Activated B cell treated with CpG ODN at 0.5 μM for 24 hours (primary cell): ENCODE results near the gene GALNT2. TPM values are rescaled to one million over a fixed set of nuclear protein-coding genes. Genes with fewer than 3 reads are reported as not detected.

ENCODE experiments used
- ATAC-seq: fragments of 200-7000 bp; cut with Tn5 transposase; one replicate; pipeline ENCODE4 v1.10.0; 2021; ENCODE audit warnings: low read depth, mild to moderate bottlenecking, moderate library complexity
- CTCF ChIA-PET: fragments of 350-600 bp; sonication (Branson Sonifier 250); formaldehyde crosslinking; loops from one replicate; lab custom pipeline; 2021; ENCODE audit warnings: antibody characterized with exemption; lab: Charles Lee
- POLR2A ChIA-PET: fragments of 350-600 bp; sonication (Branson Sonifier 250); formaldehyde crosslinking; loops from one replicate; lab custom pipeline; 2021; ENCODE audit warnings: antibody characterized with exemption; lab: Charles Lee
- DNase-seq: peaks from one replicate; pipeline ENCODE4 v3.0.0; 2022
- H3K27ac Mint-ChIP-seq: one replicate; pipeline ENCODE4 v1.8.0; 2020; ENCODE audit warnings: mixed read lengths
- H3K27me3 Mint-ChIP-seq: one replicate; pipeline ENCODE4 v1.8.0; 2021; ENCODE audit warnings: mixed read lengths
- H3K36me3 Mint-ChIP-seq: one replicate; pipeline ENCODE4 v1.8.0; 2021; ENCODE audit warnings: low read depth, mixed read lengths
- H3K4me1 Mint-ChIP-seq: one replicate; pipeline ENCODE4 v1.8.0; 2021; ENCODE audit warnings: mixed read lengths
- H3K4me3 Mint-ChIP-seq: one replicate; pipeline ENCODE4 v1.8.0; 2020; ENCODE audit warnings: mild to moderate bottlenecking, mixed read lengths
- H3K9me3 Mint-ChIP-seq: one replicate; pipeline ENCODE4 v1.8.0; 2020; ENCODE audit warnings: mixed read lengths
- CTCF ChIP-seq: fragments of 200-600 bp; IDR thresholded peaks from one replicate; pipeline ENCODE4 v1.8.0; 2022; ENCODE audit warnings: antibody characterized with exemption, mild to moderate bottlenecking
- intact Hi-C: fragments of 100-400 bp; cut with micrococcal nuclease; formaldehyde crosslinking; loops from one replicate; pipeline ENCODE4 v1.15.1; 2024
- total RNA-seq: library from RNA; stranded (reverse); gene quantifications from 2 replicates; pipeline ENCODE4 v1.2.3, GENCODE V29; 2022

GALNT2 gene
- total RNA-seq, 1 donor from 2014 or later, result 108 TPM

DNA sequence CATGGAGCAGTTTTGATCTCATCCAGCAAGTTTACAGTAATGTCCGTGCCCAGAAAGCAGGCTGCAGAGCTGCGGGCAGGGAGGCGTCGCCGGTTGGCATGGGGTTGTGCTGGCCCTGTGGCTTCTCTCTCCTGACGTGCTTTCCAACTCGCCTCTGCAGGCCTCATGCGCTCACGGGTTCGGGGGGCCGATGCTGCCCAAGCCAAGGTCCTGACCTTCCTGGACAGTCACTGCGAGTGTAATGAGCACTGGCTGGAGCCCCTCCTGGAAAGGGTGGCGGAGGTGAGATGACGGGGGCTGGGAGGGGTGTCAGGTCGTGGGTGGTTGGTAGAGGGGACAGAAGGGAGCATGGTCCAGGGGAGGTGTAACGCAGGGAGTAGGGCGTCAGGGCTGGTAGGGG, 176.1 kb downstream of the GALNT2 start:
- H3K27ac Mint-ChIP-seq, result no peak overlapping the region
- ChIA-PET CTCF (no interaction called here), POLR2A (no interaction called here)
- DNase-seq, result no peak
- no peaks in the 10 kb centered on the region for H3K27me3 Mint-ChIP-seq
- peaks cover 12% of the 10 kb centered on the region for H3K4me1 Mint-ChIP-seq
- no peak for ATAC-seq
- intact Hi-C loops, result no loop called here
- peaks cover 5% of the 10 kb centered on the region for H3K9me3 Mint-ChIP-seq
- no peak overlapping the region for H3K4me3 Mint-ChIP-seq
- no peak for TF ChIP-seq CTCF
- H3K36me3 Mint-ChIP-seq, result peaks cover 89% of the 10 kb centered on the region

DNA sequence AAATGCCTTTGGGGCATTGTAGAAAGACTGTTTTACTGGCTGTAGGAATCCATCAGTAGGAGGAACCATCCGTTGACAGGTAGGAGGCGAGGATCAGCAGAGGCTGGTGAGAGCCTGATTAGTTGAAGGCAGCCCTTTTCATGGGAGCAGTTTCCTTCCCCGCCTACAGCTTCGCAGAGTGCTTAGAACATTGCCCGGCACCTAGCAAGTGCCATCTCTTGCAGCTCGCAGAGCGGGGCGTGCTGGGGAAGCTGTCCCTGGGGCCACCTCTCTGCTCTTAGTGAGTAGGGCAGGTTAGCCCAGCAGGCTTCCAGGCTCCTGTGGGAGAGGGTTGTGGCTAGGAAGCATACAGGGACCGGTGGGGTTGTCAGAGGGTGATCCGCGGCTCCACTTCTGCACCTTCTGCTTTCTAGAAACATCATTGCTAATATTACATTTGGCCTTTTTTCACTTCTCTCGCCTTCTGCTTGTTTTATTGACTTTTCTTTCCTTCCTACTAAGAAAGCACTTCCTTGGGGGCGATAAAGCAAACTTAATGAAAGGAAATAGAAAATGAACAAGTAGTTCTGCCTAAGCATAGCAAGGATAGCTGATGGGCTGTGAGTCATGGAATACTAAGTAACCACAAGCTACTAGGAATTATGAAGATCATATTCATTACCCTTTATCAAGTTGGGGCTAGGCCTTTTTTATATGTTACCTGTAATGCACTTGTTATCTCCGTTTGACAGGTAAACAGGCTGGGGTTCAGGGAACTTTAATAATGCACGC, 176.7 kb downstream of the GALNT2 start:
- DNase-seq (no peak), ATAC-seq (no peak)
- H3K36me3 Mint-ChIP-seq, result peaks cover 93% of the 10 kb centered on the region
- H3K9me3 Mint-ChIP-seq, result peaks cover 5% of the 10 kb centered on the region
- H3K4me3 Mint-ChIP-seq, result no peak overlapping the region
- TF ChIP-seq CTCF, result no peak
- ChIA-PET CTCF (no interaction called here), POLR2A (no interaction called here)
- H3K27ac Mint-ChIP-seq, result no peak overlapping the region
- intact Hi-C loops, result no loop called here
- H3K4me1 Mint-ChIP-seq, result peaks cover 12% of the 10 kb centered on the region
- no peaks in the 10 kb centered on the region for H3K27me3 Mint-ChIP-seq

GRCh38 chr1:230246551-230246950, 179.5 kb downstream of the GALNT2 start:
- Mint-ChIP-seq H3K9me3 (no peaks in the 10 kb centered on the region), H3K4me3 (no peak overlapping the region), H3K27ac (no peak overlapping the region), H3K27me3 (no peaks in the 10 kb centered on the region), H3K4me1 (peaks cover 7% of the 10 kb centered on the region), H3K36me3 (peaks cover 95% of the 10 kb centered on the region)
- ChIA-PET CTCF (no interaction called here), POLR2A (no interaction called here)
- TF ChIP-seq CTCF, result no peak
- ATAC-seq (no peak), DNase-seq (no peak)
- intact Hi-C loops, result no loop called here

DNA sequence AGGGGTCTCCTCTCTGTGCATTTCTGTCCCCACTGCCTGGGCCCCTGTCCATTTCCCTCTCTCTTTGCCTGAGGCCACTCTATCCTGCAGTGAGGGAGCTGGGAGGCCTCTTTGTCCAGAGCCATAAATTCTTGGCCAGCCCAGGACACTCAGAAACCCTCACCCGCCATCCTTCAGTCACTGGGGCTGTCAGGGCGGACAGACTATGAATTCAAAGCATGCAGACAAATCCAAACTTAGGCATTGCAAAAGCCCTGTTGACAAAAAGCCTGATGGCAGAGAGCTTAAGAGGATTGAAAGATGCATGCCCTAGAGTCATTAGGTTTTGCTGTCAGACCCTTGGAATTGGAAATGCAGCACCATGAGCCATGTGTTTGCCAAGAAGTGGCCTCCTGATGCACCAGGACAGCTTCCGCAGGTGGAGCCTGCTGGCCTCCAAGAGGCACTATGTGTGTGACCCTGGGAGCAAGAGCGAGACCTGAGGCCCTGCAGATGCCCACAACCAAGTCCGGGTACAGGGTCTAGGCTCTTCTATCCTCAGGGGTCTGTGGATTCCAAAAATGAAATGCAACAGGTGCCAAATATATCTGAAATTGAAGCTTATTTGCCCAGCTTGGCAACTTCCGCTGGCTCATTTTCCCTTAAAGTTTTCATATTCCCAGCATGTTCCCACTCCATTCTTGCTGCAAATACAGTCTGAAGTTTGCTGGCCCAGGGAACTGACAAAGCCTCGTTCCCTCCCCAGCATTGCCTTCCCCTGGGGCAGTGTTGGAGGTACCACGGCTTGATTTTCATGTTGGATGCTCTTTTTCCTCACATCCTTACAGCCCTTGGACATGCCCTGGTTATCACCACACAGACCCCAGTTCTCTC, 181.2 kb downstream of the GALNT2 start:
- peaks cover 91% of the 10 kb centered on the region for H3K36me3 Mint-ChIP-seq
- peaks cover 10% of the 10 kb centered on the region for H3K4me1 Mint-ChIP-seq
- no peak overlapping the region for H3K4me3 Mint-ChIP-seq
- no peaks in the 10 kb centered on the region for H3K9me3 Mint-ChIP-seq
- TF ChIP-seq CTCF, result no peak
- CTCF ChIA-PET, result no interaction called here
- intact Hi-C loops, result no loop called here
- H3K27ac Mint-ChIP-seq, result no peak overlapping the region
- POLR2A ChIA-PET, result no interaction called here
- no peaks in the 10 kb centered on the region for H3K27me3 Mint-ChIP-seq
- DNase-seq (no peak), ATAC-seq (no peak)

DNA sequence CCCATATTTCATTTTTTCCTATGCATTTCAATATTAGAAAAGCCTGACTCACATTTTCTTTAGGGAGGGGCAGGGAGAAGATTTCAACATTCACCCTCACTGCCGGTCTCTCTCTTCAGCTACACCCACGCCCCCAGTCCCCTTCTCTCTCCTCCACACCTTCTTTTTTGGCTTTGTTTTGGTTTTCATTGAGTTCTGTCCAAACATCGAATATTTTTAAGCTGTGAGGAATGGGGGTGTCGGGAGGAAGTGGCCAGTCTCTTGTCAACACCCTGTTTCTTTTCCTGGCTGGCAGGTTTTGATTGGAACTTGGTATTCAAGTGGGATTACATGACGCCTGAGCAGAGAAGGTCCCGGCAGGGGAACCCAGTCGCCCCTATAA, 181.8 kb downstream of the GALNT2 start:
- Mint-ChIP-seq H3K27ac (no peak overlapping the region), H3K9me3 (no peaks in the 10 kb centered on the region), H3K36me3 (peaks cover 91% of the 10 kb centered on the region), H3K27me3 (no peaks in the 10 kb centered on the region), H3K4me3 (no peak overlapping the region), H3K4me1 (peaks cover 10% of the 10 kb centered on the region)
- TF ChIP-seq CTCF, result no peak
- ATAC-seq (no peak), DNase-seq (no peak)
- intact Hi-C loops, result no loop called here
- POLR2A ChIA-PET, result no interaction called here
- CTCF ChIA-PET, result no interaction called here
